Left ventricle myocardium superior (tissue), 1 donor: ENCODE measurements around the gene DSCAM. TPM values are rescaled to one million over a fixed set of nuclear protein-coding genes. Genes with fewer than 3 reads are reported as not detected.
"Not testable (repeated sequence)": the region's sequence is repeated elsewhere in the genome, so short reads cannot be mapped to it uniquely, and the experiment has no call there.

Experiments used
- ATAC-seq: fragments of 200-7000 bp; cut with Tn5 transposase; one replicate; pipeline ENCODE4 v1.9.1; 2020; ENCODE audit warnings: mild to moderate bottlenecking, moderate library complexity
- DNase-seq: peaks from one replicate; pipeline ENCODE4 v3.0.0-alpha.2; 2020
- intact Hi-C: fragments of 100-400 bp; cut with micrococcal nuclease; formaldehyde crosslinking; loops from one replicate; pipeline ENCODE4 v1.11.0; 2022
- total RNA-seq: library from RNA; stranded (reverse); fragmentation: NEBNext Ultra II Directional; extraction: Animal tissue kit (Norgen Biotek cat#: 25700); gene quantifications from one replicate; pipeline ENCODE4 v1.2.1, GENCODE V29; 2021
- donor health status: DM: no; HTN: yes; CAD: no; lungs with severe emphysema.

DSCAM gene
- total RNA-seq, 1 donor from 2014 or later, result not detected

DNA sequence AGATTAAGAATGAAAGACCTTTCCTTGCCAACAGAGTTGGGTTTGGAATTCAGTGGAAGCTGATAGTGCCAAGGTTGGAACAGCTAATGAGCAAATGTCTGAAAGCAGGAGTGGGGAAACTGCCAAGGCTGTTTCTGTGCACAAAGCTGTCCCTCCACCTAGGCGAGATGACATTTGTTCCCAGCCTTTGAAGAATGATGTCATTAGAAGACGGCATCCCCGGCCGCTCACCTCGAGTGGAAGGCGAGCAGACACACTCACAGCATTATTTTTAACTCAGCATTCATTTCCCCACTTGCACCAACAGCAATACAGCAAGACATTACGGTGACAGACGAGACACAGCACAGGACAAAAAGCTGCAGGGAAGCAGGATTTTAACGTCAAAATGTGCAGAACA lies 515.8 kb downstream of the DSCAM start:
- intact Hi-C loops, result no loop called here
- peak; percentile 89 for ATAC-seq
- DNase-seq, result peak; percentile 39

DNA sequence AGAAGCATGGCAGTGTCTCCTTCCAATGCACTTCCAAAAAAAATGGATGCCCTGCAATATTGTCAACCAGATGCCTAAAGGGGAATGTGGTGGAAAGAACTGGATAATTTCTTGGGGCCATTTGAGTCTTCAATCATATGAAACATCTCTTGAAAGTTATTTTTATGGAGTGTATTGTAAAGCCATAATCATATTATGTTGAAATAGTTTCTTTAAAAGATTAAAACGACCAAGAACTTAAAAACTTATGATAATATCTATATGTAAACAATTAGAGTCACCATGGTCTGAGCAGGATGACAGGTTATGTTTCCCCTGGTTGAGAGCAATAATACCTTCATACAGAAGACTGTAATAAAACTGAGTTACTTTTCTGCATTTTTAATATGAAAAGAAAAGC lies 522.6 kb downstream of the DSCAM start:
- intact Hi-C loops, result no loop called here
- no peak for ATAC-seq
- DNase-seq, result no peak

DNA sequence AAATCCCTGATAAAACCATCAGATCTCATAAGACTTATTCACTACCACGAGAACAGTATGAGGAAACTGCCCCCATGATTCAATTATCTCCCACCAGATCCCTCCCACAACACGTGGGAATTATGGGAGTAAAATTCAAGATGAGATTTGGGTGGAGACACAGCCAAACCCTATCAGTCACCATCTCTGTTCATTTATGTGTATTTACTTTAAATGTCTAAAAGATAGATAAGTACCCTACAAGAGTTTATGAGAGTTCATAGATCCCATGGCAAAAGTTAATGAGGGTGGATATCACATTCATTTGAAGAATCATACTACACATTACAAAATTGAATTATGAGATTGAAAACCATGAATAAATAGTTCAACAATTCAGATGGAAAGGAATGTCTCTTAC lies 526.2 kb downstream of the DSCAM start:
- intact Hi-C loops, DNase-seq, ATAC-seq: not testable (repeated sequence)

DNA sequence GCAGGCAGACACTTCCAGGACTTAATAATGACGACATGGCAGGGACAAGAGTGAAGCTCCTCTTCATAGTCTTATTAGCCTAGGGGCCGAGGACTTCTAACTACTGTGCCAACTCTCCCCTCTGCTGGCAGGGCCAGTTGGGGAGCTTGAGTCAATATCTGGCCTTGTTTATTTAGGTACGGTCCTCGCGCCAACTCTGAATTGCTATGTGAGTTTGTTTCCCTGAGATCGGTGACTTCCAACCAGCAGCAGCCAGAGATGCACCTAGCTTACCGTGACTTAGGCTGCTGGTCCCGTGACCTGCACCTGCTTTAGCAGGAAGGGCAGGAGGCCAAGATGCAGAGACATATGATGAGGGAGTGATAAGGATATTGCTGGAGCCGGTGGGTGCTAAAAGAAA lies 528.6 kb downstream of the DSCAM start:
- intact Hi-C loops, result no loop called here
- no peak for DNase-seq
- no peak for ATAC-seq

DNA sequence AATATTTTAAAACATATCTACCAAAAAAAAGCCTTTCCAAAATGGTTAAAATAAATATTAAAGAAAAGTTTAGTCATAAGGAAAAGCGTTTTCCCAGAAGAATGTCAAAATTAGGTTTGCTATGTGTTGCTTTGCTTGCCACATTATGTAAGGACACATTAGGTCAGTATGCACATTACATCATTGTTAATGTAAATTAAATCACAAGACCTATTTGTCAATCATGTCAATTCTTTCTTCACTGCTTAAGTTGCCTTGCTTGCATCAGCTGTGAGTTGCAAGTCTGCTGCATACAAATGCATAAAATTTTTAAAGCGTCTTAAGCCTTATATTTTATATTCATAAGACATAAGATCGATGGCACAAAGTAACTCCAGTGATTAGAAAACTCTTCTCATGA lies 530.9 kb downstream of the DSCAM start:
- intact Hi-C loops, result no loop called here
- DNase-seq (no peak), ATAC-seq (no peak)

DNA sequence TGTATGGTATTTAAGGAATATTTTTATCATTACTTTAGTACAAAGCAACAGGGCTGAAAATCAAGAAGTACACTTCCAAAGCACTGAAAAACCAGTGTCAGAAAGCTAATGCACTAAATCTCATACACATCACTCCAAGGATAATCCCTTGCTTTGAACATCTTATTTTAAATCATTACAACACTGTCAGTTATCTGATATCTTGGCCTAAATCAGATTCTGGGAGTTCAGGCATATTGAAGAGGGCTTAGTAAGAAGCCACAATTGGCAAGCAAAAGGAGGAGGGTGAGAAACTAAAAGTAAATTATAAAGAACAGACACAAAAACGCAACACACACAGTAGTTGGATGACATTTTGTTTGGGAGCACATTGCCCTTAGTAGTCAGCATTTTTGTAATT lies 531.3 kb downstream of the DSCAM start:
- intact Hi-C loops, result no loop called here
- ATAC-seq (no peak), DNase-seq (no peak)

DNA sequence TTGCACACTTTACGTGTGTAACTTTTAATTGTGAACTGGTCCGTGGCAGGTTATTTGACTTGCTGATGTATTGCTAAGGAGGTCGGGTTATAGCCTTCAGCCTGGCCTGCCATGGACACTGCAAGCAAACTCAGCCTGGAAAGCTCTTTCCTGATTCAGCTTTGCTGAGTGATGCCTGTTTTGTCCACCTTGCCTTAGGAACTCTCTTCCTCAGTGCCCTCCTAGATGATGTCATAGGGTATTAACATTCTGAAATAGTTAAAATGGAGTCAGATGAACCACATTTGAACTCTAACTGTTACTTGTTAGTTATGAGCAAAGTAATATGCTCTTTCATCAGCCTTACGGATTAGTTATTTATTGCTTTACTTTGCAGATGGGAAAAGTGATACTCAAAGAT lies 533.7 kb downstream of the DSCAM start:
- no peak for DNase-seq
- intact Hi-C loops, result no loop called here
- ATAC-seq, result no peak

DNA sequence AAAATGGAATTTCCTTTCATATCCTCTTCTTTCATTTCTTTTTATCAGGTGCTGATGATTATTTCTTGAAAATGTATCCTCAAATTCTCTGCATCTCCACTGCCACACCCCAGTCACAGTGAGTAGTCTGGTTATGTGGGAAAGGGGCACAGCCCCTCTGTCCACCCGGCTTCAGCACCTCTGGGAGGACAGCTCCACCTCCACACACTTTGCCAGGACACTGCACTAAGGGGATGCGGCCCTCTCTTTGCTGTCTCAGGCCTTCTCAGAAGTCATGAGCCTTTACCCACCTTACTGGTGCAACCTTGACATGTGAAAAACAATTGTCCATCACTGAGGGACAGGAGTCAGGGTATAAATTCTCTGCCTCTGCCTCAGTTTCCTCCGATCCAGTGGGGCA lies 546.7 kb downstream of the DSCAM start:
- intact Hi-C loops, result loop anchor here (5.0 kb wide), 1 partner anchor 158 kb away; no protein-coding TSS in a partner anchor
- ATAC-seq, result no peak
- no peak for DNase-seq

DNA sequence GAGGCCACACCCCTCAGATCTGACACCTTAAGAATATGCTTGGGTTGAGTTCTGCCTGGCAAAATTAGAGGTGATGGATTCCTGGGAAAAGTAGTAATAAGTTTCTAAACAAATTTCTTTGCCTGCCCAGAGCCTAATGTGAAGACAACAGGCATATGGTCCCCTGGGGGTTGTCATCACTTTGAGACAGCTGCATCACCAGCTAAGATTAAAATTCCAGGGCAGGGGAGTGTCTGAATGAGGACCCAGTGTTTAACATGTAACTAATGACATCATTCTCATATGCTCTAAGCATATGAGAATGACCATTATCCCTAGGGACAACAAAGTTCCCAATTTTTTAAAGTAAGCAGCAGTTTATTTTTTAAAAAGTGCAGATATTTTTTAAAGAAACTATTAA lies 547.5 kb downstream of the DSCAM start:
- no peak for DNase-seq
- intact Hi-C loops, result loop anchor here (10.0 kb wide), 1 partner anchor 45 kb away; no protein-coding TSS in a partner anchor
- ATAC-seq, result no peak

DNA sequence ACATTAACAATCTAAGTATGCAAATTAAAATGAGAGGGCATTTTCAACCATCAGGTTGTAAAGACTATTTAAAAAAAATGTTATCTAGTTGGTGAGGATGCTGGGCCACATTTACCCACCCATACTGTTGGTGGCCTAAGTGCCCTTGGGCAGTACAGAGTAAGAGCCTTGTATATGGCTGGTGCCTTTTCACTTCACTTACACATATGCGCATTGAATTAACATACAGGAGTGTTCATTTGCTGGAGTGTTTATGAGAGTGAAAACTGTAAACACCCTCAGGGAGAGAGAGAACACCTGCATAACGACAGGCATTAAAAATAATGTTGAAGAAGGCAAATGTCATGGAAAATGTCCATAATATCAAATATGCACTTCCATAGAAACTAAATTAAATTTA lies 552.6 kb downstream of the DSCAM start:
- DNase-seq, result no peak
- intact Hi-C loops, result loop anchor here (10.0 kb wide), 1 partner anchor 50 kb away; no protein-coding TSS in a partner anchor

DNA sequence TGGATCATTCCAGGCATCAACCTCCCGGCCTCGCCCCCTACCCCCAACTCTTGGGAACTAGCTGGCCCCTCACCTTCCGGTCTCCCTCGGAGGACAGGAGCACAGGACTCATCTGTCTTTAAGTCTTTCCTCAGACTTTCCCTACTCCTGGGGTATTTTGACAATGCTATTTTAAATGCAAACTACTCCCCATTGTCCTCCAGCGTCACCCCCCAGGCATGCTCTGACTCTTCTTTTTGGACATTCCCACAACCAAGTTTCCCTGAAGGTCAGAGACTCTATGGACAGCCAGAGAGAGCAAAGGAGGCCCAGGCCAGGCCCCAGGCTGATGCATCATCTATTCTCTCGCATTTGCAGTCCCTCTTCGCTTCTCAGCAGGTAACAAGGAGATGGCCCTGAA lies 555.4 kb downstream of the DSCAM start:
- ATAC-seq (no peak), DNase-seq (no peak)
- intact Hi-C loops, result loop anchor here (10.0 kb wide), 1 partner anchor 53 kb away; no protein-coding TSS in a partner anchor

More for the DNA sequence above, 552.6 kb downstream of the DSCAM start:
- no peak for ATAC-seq

DNA sequence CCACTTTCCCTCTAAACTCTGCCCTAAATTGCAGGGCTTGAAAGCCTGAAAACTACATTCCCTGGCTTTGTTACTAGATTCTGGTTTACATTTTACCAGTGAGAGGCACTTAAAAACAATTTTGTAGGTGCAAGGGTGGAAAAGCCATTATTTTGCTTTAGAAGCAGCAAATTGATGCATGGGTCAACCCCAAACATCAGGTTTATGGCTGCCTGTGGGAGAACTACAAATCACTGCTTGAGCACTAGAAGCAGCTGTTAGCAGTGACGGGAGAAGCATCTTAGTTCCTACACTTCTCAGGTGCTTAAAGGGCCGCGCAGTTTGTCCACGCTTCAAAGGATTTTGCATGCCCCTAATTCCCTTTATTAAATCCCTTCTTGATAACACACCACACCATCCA lies 562.5 kb downstream of the DSCAM start:
- intact Hi-C loops, result no loop called here
- no peak for DNase-seq
- ATAC-seq, result no peak

DNA sequence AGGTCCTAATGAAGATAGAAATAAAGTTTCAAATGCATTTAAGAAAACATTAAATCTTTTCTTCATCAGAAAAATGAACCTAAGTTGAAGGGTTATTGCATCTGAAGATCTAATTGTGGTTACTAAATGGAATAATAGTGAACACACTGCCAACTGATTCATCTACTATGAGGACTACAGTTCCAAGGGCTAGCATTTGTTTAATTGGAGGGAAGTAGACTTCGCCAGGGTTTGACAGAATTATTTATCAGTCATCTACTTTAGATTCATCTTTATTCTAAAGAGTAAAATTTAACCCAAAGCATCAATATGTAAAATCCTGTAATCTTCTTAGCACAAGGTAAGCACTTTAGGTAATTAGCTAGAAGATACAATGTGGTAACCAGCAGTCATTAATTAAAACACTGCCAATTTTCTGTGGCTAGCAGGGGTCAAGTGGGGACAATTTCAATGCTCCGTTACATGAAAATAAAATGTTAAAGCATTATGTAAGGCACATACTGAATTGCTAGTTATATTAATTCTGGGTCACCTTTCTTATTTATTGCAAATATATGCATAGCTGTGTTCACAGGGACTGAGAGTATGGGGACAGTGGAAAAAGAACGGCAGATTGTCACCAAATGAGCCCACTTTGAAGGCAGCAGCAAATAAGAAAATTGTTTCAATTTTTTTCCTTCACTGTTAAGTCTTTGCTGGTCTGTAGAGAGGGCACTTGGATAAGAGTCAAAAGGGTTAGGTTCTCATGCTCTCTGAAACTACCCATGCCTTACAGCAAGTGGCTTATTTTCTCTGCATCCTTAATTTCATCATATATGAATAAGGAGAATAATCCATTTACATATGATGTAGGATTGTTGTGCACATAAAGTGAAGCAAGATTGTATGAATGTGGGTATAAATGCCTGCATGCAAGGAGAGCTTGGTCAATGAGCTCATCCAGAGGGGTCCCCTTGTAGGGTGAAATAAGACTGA lies 563.8 kb downstream of the DSCAM start:
- DNase-seq, result no peak
- intact Hi-C loops, result no loop called here
- no peak for ATAC-seq

DNA sequence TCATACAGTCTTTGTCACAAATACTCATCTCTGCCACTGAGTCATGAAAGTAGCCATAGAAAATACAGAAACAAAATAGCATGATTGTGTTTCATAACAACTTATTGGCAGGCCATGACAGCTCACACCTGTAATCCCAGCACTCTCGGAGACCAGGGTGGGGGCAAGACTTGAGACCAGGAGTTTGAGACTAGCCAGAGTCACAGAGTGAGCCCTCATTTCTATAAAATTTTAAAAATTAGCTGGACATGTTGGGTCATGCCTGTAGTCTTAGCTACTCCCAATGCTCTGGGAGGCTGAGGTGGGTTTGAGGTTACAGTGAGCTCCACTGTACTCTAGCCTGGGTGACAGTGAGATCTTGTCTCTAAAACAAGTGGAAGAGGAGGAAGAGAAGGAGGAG lies 568.6 kb downstream of the DSCAM start:
- ATAC-seq (no peak), DNase-seq (no peak)
- intact Hi-C loops, result no loop called here

DNA sequence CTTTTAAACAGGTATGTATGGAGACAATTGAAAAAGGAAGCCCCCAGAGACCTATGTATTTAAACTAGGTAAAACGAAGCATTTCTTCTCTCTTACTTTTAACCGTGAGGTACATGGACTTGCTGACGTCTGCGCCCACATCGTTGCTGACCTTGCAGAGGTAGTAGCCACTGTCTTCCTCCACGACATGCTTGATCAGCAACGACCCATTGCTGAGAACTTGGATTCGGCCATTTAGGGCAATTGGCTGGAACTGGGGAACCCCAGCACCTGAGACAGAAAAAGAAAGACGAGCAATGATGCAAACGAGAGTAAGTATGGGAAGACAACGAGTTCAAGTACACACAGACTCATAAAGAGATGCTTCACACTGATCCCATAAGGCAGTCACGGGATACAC lies 571.0 kb downstream of the DSCAM start:
- ATAC-seq (no peak), DNase-seq (no peak)
- intact Hi-C loops, result no loop called here

DNA sequence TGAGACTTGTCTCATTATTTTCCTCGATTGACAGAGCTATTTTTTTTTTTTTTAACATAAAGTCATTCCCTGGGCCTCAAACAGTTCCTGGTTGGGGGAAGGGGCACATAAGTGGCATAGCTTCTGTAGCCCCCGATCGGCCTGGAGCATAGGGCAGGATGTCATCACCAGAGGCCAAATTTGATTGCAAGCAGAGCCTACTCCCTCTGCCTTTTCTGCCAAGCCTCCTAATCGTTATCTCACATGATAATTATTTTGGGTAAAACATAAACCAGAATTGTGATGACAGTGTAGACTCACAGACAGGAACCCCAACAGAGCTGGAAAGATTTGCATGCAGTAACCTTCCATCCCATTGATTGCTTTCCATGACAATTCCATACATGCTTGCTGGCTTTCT lies 574.9 kb downstream of the DSCAM start:
- ATAC-seq, result peak; percentile 72
- no peak for DNase-seq
- intact Hi-C loops, result no loop called here

DNA sequence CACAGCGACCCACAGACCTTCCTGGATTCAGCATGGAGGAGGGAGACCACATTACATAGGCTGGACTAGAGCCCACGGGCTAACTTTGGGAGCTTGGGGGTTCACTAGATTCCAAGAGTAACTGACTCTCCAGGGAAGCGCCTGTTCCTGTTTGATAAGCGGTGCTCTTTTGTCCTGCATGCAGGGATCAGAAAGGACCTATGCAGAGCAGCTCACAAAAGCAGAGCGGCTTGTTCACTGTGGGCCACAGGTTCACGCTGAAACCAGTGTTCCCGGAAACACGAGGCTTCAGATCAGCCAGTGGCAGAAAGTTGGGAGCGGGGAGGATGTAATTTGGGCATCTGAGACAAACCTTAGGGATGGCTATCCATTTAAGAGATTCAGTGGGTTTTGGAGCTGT lies 575.8 kb downstream of the DSCAM start:
- DNase-seq (no peak), ATAC-seq (peak; percentile 56)
- intact Hi-C loops, result no loop called here

DNA sequence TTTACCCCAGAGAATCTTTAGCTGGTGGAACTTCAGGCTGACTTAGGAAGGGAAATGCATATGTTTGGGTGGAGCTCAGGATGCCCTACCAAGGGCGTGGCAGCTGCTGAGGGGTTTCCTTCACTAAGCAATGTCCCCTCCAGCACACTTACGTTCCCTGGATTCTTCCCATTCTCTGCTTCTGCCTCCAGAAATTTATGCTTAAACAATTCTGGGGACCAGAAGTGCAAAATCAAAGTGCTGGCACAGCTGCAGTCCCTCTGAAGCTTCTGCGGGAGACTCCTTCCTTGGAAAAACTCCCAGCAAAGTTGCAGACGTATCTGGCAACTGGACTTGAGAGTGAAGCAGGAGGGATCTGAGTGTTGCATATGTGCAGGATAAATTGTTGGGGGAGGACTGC lies 576.9 kb downstream of the DSCAM start:
- ATAC-seq (no peak), DNase-seq (no peak)
- intact Hi-C loops, result no loop called here

DNA sequence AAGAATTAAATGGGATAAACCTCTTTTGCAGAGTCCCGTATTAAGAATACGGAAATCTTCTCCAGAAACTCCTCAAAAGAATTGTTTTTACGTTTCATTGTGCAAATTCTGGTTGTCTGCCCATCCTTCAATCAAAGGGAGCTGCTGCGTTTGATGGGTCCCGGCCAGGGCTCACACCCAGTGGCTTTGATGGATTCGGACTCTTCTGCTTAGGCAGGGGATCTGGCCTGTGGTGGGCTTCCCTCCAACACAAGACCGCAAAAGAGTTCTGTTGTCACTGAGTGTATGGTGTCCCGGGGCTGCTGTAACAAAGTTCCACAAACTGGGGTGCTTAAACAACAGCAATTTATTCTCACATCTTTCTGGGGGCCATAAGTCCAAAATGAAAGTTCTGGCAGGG lies 577.7 kb downstream of the DSCAM start:
- intact Hi-C loops, result no loop called here
- ATAC-seq (no peak), DNase-seq (no peak)

DNA sequence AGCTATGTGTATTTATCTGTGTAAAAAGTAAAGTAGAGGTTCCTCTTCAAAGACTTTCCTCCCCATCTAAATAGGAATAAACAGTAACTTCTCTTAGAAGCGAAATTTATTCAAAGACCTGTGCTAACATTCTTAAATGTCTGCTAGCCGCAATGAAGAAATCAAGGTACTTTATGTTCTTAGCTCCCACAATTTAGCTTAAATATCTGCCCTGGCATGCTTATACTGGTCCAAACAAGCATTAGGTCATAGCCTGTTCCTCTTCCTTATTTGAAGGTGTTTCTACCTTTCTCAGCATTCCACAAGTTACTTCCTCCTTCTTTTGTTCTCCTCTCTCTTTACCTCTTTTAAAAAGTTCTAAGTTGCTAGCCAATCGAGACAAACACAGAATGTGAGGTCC lies 588.5 kb downstream of the DSCAM start:
- ATAC-seq, intact Hi-C loops, DNase-seq: not testable (repeated sequence)

DNA sequence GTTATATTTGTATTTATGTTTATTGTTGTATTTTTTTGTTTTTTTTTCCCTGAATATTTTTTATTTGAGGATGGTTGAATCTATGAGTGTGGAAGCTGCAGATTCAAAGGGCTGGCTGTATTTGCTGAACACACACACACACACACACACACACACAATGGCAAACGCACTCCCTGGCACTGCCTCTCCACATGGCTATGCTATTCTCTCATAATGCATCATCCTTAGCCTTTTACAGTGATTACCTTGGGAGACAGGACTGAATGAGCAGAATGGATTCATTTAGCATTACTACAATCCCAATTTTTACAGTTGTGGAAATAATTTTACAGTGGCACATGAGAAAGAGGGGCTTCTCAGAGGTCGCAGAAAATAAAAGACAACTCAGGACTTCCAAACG lies 589.6 kb downstream of the DSCAM start:
- DNase-seq (no peak), ATAC-seq (no peak)
- intact Hi-C loops, result no loop called here
